OCI-LY7 (cell line): ENCODE measurements around the gene ARRB1.

Source experiments
- EZH2phosphoT487 ChIP-seq: fragments of 200-600 bp; sonication (generic); IDR thresholded peaks from 2 replicates; pipeline ENCODE4 v1.6.1; 2018; ENCODE audit warnings: low read depth, borderline replicate concordance, mild to moderate bottlenecking, mixed run types, antibody characterized with exemption, low read length, moderate library complexity, mixed read lengths
- TF ChIP-seq, protein P1 (sequence below): fragments of 200-600 bp; sonication (generic); conservative IDR thresholded peaks from 2 replicates; pipeline ENCODE4 v1.5.1; 2014; ENCODE audit warnings: mild to moderate bottlenecking, antibody characterized with exemption, low read length, moderate library complexity, mixed read lengths

DNA sequence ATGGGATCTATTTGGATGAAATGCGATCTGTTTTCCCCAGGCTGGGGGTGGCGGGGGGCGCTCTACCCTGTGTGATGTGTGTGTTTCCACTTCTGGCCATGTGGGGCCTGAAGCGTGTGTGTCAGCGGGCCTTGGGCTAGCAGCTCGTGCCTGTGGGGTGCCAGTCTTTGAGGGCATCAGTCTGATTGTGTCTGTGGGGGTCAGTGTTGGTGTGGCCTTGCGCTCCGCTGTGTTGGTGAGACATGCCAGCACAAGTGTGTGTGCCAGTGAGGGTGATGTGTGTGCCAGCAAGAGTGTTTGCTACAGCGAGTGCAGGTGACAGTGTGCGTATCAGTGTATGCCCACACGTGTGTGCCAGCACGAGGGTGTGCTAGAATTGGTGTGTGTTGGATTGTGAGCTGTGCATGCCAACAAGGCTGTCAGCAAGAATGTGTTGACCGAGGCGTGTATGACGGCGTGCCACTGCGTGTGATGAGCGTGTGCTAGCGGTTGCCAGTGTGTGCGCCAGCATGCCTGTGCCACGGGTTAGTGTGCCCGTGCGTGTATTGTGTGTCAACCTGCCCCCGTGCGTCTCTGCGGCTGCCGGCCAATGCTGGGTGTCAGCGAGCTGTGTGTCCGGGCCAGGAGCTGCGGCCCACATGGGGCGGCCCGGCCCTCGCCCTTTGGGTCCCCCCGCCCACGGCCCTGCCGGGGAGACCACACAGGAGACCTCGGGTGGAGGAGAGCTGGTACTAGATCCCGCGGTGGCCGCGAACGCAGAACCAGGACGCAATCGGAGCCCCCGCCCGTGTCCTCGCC is 519 bp downstream of the ARRB1 start:
- TF ChIP-seq, protein P1, sequence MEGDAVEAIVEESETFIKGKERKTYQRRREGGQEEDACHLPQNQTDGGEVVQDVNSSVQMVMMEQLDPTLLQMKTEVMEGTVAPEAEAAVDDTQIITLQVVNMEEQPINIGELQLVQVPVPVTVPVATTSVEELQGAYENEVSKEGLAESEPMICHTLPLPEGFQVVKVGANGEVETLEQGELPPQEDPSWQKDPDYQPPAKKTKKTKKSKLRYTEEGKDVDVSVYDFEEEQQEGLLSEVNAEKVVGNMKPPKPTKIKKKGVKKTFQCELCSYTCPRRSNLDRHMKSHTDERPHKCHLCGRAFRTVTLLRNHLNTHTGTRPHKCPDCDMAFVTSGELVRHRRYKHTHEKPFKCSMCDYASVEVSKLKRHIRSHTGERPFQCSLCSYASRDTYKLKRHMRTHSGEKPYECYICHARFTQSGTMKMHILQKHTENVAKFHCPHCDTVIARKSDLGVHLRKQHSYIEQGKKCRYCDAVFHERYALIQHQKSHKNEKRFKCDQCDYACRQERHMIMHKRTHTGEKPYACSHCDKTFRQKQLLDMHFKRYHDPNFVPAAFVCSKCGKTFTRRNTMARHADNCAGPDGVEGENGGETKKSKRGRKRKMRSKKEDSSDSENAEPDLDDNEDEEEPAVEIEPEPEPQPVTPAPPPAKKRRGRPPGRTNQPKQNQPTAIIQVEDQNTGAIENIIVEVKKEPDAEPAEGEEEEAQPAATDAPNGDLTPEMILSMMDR: peak; percentile 41
- no peak for TF ChIP-seq EZH2phosphoT487
